Stimulated activated CD8-positive, alpha-beta memory T cell treated with anti-CD3 and anti-CD28 coated beads, Interleukin-7, amount 100 ng/mL, for 24 hours (primary cell): ENCODE results near the gene UBE2L3.
A peak's percentile ranks its signal among the peaks of the same experiment; 100 is the strongest.
"Not testable (repeated sequence)": the region's sequence is repeated elsewhere in the genome, so short reads cannot be mapped to it uniquely, and the experiment has no call there.

Source experiments
- DNase-seq: peaks from one replicate; pipeline ENCODE4 v3.0.0-alpha.2; 2020; ENCODE audit warnings: low read depth

The UBE2L3 gene

DNA sequence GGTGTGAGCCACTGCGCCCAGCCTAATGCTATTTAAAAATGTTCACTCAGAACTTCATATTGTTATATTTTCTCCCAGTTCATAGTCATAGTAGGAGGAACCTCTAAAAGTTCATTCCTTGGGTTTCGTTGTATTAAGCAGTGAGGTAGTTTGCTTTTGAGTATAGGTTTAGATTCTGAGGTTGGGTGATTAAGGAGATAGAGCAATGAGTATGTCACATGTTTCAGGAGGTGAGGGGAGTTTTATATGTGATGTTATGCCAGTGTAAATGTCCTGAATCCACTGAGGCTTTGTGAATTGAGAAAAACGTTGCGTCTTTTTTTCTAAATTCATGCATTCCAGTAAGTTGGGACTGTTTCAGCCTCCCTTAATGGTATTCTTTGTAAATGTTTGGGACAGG, 4.2 kb downstream of the UBE2L3 start:
- no peak for DNase-seq

GRCh38 chr22:21573293-21573734, 5.8 kb downstream of the UBE2L3 start:
- DNase-seq: no peak

DNA sequence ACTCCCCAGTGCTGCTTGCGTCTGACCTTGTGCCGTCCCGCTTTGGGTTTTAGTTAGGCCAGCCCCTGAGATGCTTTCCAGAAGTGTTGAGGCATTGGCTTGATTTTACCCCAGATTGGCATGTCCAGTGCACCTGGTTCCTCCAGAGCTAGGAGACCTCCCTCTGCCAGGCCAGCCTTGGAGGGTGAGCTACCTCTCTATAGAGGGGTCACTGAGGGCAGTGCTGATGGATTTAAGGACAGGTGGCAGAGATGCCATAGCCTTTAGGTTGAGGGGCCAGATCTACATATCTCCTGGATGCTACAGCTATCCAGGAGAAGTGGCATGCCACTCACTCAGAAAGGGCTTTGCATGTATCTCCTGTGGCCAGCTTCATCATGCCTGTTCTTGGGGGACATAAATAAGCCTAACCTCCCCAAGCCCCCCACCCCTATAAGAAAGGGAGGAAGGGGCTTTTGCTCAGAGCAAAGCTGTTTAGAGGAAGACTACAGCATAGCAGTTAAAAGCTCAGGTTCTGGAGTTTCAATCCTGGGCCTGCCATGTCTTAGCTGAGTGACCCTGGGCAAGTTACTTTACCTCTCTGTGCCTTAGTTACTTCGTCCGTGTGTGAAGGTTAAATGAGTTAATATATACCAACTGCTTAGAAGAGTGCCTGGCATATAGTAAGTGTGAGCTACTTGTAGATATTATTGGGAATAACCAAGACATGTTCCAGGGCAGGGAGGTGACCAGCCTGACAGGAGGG, 6.4 kb downstream of the UBE2L3 start:
- DNase-seq: no peak

- no peak for DNase-seq
Measured at GRCh38 chr22:21579474-21579851, 11.9 kb downstream of the UBE2L3 start.

DNA sequence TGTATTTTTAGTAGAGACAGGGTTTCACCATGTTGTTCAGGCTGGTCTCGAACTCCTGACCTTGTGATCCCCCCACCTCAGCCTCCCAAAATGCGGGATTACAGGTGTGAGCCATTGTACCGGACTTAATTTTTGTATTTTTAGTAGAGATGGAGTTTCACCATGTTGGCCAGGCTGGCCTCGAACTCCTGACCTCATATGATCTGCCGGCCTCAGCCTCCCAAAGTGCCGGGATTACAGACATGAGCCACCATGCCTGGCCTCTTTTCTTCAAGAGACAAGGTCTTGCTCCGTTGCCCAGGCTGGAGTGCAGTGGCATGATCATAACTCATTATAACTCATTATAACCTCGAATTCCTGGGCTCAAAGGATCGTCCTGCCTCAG, 13.1 kb downstream of the UBE2L3 start:
- DNase-seq: not testable (repeated sequence)

- DNase-seq: not testable (repeated sequence)
Measured at GRCh38 chr22:21581009-21581713, 13.6 kb downstream of the UBE2L3 start.

DNA sequence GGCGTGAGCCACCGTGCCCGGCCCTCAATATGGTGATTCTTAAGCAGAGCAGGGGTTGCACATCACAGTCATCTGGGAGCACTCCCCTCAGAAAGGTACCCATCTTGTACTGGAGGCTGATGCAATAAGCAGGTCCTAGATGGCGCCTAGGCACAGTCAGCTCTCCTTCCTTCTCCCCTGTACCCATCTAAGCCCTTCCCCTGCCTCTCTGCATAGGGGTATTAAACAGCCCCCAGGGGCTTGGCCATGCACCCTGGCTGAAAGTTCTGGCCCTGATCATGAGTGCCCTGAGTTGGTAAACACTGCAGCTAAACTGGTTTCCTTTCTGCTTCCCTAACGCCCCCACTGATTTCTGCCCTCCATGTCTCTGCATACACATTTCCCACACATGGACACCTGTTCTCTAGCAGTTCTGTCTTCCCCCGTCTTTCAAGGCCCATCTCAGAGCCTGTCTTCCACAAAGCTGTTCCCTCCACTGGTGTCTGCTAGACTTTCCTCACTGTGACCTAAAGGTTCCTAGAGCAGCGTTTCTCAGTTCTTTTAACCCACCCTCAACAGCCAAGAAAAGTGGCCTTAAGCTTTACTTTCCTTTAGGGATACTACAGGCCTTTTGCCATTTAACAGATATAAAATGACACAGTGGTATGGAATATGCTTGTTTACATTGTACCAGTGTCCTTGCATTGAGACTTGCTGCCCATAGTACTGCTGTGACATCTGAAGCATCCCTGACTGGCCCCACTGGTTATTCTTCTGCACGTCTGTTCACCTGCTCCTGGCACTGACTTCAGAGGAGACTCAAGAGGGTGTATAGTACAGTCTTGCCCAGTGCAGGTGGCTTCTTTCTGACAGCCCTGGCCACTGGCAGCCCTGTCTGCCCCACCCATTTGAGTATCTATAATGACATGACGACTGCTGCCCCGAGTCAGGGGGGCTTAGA, 15.6 kb downstream of the UBE2L3 start:
- no peak for DNase-seq

DNA sequence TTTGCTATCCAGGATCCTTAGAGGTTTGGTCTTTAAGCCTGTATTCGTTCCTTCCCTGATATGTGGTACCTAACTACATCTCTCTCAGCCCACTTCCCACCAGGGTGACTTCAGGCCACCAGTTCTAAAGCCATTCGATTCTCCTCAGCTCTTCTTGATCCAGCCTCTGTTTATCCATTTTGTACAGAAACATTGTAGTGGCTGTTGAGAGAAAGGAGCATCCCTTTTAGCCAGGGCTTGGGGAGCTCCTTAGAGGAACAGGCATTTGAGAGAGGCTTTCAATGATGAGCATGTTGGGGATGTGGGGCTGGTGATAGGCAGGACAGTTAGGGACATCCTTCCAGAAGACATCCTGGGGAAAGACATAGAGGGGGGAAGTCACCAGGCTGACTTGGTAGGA, 17.9 kb downstream of the UBE2L3 start:
- DNase-seq: no peak

DNA sequence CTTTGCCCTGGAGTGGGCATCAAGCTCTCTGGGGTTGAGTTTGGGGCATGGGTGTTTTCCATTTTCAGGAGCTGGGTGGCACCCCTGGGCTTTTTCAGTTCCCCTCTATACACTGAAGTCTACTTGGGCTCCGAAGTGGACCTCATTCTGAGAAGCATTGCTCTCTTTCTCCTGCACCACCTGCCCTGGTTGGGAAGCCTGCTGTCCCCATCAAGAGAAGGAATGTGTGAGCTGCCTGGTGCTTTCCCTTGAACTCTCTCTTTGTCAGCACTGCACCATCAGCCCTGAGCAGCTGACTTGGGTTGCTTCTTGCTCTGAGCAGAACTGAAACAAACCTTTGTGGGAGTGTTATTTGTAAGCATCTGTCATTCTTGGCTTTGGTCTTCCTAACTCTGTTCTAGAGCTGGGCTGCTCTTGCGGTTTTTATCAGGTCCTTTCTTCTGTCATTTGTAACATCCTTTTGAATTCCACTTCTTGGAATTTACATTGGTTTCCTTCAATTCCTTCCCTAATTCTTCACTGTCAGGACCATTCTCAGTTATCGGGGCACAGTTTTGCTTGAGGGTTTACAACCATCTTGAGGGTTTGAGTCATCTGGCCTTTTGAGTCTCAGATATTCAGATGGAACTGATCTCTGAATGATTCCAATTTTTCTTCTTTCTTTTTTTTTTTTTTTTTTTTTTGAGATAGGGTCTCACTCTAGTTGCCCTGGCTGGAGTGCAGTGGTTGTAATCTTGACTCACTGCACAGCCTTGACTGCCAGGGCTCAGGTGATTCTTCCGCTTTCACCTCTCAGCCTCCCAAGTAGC, 20.5 kb downstream of the UBE2L3 start:
- DNase-seq: peak; percentile 16

GRCh38 chr22:21589396-21589795, 21.9 kb downstream of the UBE2L3 start:
- DNase-seq: no peak

DNA sequence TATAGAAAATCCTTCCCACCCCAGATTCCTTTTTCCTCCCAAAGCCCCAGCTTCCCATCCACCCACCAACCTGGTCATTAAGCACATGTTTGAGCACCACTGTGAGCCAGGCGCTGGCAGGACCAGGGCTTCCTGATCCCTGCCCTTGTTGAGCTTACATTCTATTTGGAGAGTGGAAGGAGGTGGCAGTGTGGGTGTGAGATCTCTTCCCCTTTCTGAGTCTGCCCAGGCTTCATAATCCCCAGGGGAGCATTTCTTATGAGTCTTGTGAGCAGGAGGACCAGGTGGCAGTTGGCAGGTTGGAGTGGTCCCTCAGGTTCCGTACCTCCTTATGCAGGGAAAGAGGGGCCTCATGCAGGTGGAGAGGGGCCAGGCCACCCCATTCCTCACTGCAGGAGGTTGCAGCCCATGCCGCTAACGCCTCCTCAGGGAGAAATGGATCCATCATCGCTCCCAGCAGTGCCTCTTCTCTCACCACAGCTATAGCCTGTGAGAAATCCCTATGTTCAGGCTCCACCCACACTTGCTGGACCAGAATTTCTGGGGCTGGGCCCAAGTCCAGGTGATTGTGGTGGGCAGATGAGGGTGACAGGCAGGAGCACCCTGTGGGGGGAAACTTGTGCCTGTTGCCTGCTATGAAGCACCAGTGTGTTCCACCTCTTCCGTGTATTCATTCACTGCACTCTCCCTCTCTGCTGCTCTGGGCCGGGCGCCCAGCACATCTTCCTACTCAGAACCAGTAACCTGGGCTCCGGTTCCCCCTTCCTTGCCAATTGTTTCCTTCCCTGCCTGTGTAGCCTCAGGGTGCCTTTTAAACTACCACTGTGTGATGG, 23.5 kb downstream of the UBE2L3 start:
- DNase-seq: no peak

DNA sequence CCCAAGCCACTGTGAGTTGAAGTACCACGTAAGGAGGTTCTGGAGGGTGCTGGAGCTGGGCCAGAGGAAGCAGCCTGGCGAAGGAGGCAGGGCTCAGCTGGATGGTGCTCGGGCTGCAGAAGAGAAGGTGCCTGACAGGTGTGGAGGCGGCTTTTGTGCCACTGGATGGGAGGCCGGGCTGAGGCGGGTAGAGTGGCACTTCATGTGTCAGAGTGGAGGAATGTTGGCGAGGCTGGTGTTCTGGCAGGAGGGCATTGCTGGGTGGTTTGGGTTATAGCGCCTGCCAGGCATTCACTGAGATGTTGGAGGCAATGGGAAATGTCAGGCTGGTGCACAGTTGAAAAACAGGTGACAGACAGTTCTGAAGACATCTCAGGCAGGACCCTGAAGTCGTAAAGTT, 24.2 kb downstream of the UBE2L3 start:
- DNase-seq: no peak

DNA sequence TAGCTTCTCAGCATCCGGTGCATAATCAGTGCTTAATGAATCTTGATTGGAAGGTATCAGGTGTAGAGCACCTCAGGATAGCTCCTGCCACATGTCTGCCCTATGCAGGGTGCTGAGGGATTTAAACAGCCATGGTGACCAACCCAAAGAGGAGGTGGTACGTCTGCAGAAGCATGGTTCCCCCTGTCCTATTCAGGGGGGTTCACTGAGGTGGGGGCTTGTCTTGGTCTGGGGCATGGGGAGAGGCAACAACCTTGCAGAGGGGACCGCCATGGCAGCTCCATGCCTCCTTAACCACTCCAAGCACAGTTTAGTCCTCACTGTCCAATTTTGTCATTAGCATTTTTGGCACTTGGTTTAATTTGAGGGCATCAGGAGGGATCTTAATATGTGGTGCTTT, 24.9 kb downstream of the UBE2L3 start:
- no peak for DNase-seq

DNA sequence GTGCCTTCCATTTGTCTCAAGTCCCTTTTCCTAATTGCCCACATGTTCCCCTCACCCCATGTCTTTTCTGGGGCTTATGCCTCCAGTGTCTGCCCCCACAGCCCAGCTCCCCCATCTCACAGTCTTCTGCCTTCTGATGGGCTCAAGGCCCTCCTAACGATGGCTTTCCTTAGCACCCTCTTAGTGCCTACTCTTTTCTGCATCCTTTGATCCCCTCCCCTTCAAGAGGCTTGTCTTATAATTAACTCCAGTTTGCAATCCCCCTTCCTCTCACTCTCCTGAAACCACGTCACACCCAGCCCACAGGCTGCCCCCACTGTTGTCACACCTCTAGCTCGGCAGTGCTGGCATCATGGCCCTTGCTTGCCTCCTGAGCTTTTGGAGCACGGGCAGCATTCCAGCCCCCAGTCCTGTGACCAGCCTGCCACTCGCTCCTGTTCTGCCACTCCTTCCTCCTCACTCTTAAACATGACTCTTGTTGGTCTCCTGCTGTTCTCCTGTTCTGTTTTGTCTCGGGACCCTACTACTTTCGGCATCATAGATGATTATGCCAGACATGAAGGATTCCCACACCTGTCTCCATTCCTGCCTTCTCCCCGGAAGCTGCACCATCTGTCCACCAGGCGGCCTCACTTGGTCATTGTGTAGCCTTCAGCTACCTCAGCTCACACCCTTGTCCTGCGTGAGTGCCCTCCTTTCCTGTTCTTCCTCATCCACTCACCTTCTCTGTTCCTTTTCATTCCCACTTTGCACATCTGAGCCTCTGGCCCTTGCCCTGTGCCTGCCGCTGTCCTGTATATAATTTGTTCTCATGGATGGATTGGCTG, 26.1 kb downstream of the UBE2L3 start:
- DNase-seq: no peak

GRCh38 chr22:21594865-21595452, 27.4 kb downstream of the UBE2L3 start:
- DNase-seq: no peak

DNA sequence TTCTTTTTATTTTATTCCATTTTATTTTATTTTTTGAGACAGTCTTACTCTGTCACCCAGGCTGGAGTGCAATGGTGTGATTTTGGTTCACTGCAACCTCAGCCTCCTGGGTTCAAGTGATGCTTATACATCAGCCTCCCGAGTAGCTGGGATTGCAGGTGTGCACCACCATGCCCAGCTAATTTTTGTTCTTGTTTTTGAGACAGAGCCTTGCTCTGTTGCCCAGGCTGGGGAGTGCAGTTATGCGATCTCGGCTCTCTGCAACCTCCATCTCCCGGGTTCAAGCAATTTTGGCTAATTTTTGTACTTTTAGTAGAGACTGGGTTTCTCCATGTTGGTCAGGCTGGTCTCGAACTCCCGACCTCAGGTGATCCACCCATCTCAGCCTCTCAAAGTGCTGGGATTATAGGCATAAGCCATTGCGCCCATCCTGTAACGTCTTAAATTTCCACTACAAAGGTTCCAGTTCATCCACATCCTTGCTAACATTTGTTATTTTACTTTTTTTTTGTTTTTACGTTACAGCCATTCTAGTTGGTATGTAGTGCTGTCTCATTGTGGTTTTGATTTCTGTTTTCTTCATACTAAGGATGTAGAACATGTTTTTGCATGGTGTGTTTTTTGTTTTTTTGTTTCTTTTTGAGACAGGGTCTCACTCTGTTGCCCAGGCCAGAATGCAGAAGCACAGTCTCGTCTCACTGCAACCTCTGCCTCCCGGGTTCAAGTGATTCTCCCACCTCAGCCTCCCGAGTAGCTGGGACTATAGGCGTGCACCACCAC, 29.0 kb downstream of the UBE2L3 start:
- DNase-seq: not testable (repeated sequence)

- no peak for DNase-seq
Measured at GRCh38 chr22:21598302-21598701, 30.8 kb downstream of the UBE2L3 start.

DNA sequence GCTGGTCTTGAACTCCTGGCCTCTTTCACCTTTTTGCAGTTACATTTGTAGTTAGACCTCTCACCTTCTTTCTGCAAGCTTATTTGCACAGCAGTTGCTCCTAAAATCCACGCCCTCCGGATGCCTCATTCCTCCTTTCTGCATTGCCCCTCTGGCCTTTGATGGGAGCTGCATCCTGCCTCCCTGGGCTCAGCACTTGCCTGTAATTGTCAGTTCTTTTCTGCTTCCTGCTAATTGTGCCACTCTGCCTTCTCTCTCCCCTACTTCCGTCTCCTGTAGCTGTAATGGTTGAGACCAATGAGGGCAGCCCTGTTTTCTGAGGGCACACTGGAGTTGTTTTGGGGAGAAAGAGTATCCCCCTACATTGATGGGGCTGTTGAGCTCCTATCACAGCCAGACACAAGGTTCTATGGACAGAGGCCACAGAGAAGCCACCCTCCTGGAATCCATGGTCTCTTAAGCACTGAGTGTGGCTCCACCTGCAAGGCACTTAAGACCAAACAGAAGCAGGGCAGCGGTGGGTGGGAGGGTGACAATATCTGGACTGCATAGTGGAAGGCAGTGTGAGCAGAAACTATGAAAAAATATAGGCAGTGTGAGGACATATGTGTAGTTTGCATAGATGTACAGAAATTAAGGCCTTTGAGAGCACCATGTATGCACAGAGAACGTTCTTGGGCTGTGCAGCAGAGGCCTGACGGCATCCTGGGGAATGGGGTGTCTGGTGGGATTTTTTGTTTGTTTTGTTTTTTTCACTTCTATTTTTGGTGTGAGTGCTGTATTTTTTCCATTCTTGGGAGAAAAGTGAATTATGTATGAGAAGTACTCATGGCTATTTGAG, 31.8 kb downstream of the UBE2L3 start:
- DNase-seq: no peak
